Fibroblast of gingiva (primary cell): ENCODE results near the gene TC2N.
"Not testable (repeated sequence)": the region's sequence is repeated elsewhere in the genome, so short reads cannot be mapped to it uniquely, and the experiment has no call there.

ENCODE experiments used
- DNase-seq: peaks from one replicate; pipeline ENCODE4 v3.0.0-alpha.2; 2011; ENCODE audit warnings: low read depth

Gene TC2N

DNA sequence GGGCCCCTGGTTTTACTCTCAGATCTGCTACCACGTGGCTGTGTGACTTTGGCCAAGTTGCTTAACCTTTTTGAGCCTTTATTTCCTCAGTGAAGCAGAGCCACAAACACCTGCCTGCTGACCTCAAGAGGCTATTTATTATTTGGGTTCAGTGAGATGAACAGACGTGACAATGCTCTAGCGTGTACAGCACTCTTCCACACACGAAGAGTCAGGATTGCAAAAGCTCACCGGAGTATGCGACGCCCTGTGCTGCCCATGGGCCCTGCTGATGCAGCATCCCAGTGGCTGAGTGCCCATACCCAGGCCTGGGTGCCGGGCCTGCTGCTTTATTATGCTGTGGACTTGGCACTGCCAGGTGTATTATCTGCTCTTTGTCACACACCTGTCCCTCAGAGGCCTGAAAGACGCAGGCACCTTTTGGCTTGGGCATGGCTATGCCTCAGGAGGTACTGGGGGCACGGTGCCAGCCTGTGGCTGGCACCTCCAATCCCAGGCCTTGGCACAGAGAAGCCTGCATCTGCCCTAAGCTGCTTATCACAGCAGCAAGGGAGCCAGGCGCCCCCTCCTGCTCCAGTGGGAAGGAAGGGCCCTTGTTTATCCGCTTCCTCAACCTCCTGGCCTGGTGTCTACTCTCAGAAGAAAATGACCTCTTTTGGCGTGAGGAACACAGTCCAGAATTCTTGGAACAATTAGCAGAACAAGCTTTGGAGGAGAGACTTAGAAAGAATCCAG, 22.3 kb upstream of the TC2N start:
- no peak for DNase-seq

DNA sequence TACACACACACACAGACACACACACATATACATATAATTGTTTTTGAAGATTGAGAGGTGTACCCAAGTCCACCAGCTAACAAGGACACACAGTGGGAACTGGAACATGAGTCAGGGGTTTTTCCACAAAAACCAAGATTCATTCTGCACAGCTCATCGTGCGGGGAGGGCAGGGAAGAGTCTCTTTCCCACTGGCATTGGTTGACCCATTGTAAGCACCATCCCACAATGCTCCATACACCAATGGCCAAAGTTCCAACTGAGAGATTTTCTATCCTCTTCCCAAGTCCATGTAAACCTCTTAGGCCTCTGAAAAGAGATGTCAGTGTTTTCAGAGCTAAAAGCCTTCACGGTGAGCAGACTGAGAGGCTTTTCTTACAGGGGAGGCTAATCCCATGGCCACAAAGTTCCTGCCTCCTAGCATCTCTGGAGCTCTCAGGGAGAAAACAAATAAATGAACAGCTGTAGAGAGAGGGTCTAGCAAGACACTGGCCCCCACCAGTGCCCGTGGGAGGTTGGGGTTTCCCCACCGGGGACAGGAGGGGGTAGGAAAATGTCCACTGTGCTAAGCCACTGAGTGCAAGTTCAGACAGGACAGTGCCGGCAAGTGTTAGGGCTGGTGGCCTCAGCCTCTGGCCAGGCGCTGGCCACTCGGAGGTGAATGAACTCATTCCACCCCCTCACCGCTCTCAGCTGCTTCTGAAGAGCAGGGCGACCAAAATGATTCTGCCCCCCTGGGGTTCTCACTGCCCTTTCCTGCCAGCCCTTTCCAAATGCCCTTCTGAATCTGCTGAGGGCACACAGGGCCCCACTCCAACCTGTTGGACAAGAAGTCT, 21.5 kb upstream of the TC2N start:
- DNase-seq = no peak

DNA sequence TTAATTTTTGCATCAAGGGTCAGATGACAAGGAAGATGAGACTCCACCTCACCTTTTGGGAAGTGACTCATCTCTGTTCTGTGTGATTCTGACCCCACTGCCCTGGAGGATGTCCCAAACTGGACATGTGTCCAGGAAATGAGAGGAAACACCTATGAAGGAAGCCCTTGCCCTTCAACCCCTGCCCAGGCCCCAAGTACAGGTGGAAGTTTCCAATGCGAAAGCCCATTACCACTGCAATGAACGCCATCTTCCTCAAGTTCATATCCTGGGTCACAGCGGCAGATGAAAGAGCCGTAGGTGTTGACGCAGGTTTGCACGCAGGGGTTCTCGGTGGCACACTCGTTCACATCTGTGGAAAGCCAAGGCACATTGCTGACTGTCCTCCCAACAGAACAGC, 19.6 kb upstream of the TC2N start:
- DNase-seq = no peak

GRCh38 chr14:91885839-91886238, 18.5 kb upstream of the TC2N start:
- DNase-seq = no peak

DNA sequence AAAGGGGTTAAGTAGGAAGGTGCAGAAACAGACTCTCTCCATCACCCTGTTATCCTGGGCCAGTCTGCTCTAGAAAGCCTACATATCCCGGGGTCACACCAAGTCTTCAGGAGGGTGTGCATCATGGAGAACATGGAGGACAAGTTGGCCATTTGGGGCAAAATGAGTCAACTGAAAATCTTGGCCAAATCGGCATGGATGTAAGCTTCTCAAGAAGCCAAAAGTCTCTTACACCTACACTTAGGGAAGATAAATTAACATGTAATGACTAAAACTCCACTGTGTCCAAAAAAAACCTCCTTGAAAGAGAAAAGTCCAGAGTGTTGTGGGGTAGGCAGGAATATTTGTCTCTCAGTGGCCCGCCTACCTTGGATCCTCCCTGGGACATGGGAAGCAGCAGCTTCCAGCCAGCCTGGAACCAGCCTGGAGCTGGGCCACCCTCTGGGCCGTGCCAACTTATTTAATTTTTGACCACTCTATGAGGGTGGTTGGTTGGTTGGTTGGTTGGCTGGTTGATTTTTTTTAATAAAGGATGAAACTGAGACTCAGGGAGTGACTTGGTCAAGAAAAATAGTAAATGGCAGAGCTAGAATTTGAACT, 17.9 kb upstream of the TC2N start:
- DNase-seq = no peak

- no peak for DNase-seq
These were observed 17.3 kb upstream of the TC2N start for GRCh38 chr14:91884664-91885063.

DNA sequence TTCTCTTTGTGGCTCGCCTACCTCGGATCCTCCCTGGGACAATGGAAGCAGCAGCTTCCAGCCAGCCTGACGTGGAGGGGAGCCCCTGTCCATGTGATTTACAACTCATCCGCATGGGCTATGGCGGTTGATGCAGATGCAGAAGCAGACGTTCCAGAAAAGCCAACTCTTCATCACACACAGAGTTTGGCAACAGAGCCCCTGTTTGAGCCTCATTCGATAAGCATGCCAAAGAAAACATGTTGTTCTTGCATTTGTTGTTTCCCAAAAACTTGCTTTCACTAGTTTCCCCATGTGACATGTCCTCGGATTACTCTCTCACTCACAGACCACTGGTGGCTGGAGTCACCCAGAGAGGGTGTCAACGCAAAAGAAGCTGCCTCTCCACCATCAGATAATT, 16.4 kb upstream of the TC2N start:
- peak; percentile 70 for DNase-seq

GRCh38 chr14:91882776-91883175, 15.4 kb upstream of the TC2N start:
- no peak for DNase-seq

- no peak for DNase-seq
These were observed 15.0 kb upstream of the TC2N start for GRCh38 chr14:91882369-91882768.

- DNase-seq = no peak
These were observed 11.9 kb upstream of the TC2N start for GRCh38 chr14:91879196-91879595.

- DNase-seq = no peak
These were observed 10.9 kb upstream of the TC2N start for GRCh38 chr14:91878274-91878673.

DNA sequence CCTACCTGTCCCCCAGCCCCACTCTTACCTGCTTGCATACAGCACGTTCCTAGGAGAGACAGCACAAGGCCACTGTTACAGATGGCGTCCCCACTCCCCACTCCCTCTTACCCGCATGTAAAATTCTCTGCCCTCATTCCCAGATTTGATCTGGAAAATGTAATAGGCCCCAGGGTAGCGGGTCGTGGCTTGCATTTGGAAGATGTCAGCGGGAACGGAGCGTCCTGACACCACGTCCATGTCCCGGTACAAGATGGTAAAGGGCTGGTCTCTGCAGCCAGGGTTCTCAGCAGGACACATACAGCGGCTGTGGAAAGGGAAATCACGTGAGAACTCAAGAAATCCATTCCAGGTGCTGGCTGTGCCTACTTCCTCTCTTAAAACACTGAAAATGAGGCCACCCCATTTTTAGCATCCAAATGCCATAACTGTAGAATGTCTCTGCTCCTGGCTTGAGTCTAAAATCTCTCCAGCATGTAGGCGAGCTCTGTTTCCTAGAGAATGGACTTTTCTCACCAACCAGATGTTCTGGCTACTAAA, 10.1 kb upstream of the TC2N start:
- no peak for DNase-seq

DNA sequence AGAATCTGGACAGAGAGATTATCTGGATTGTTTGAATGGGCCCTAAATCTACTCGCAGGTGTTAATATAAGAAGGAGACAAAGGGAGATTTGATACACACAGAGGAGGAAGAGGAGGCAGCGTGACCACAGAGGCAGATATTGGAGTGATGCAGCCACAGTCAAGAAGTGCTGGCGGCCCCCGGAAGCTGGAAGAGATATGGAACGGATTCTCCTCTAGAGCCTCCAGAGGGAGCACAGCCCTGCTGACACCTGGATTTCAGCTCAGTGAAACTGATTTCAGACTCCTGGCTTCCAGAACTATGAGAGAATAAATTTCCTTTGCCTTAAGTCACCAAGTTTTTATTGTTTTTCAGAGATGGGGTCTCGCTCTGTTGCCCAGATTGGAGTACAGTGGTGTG, 9.2 kb upstream of the TC2N start:
- DNase-seq = no peak

DNA sequence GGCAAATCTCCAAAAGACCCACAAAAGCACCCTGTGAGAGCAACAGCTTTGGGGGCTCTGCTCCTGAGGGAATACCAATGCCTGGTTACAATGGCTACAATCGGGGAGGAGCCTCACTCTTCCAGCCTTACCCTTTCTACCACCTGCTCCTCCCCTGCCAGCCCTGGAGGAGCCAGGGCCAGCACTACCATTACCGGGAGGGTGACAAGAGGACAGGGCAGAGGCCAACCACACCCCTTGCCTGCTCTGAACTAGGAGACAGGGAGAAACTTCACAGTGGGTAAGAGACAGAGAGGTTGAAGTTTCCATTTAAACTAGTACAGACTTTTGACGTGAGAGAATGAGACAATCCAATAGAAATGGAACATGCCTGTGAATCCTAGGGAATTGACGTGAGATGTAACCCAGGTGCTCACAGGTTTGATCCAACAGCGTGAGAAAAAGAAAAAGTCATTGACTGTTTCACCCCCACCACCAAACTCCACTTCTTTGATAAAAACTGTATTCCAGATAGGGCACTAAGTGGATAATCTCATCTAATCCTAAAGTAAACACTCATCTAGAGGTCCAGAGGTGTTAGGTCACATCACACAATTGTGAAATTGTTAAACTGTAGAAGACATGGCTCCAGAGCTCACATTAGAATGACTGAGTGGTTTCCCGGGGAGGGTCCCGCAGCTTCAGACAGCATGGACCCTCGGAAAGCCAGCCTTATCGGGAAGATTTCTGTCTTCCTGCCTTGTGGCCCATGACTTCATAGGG, 8.4 kb upstream of the TC2N start:
- DNase-seq = no peak

DNA sequence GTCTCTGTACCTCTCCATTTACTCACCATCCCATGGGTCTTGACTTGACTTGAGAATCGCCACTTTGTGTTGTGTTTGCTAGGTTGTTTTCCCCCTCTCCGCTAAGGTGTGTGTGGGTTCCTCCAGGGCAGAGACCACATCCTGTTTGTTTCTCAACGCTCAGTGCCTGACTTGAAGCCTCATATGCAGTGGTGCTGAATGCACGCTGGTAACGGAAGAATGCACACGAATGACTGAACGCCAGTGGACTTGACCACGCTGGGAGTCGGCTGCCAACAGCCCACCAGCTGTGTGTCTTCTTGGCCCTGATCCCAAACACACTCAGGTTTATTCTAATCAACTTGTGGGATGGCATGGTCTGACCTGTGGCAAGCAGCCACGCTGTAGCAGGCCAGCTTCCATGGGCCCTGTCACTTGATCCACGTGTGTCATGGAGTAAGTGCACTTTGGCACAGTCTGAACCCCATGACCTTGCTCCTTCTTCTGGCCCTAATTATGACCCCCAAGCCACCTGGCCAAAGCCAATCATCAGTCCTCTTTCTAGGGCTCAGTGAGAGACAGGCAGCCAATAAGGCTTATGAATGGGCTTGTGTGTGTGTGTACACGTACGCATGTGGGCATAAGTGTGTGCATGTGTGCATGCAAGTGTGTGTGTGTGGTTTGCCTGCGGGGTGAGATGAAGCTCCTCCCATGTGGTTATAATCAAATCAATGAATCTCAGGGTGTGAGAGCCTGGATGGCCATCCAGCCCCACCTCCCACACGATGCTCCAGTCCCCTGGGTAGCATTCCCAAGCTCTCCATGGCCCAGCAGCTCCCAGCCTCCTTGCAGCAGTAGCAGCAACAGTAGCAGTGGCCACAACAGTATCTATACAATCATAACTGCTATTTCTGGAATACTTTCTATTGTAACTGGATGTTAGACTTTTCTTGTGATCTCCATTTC, 6.4 kb upstream of the TC2N start:
- DNase-seq = no peak

GRCh38 chr14:91872517-91873470, 5.5 kb upstream of the TC2N start:
- peak; percentile 91 for DNase-seq

- DNase-seq = peak; percentile 67
These were observed 4.7 kb upstream of the TC2N start for GRCh38 chr14:91872011-91872501.

DNA sequence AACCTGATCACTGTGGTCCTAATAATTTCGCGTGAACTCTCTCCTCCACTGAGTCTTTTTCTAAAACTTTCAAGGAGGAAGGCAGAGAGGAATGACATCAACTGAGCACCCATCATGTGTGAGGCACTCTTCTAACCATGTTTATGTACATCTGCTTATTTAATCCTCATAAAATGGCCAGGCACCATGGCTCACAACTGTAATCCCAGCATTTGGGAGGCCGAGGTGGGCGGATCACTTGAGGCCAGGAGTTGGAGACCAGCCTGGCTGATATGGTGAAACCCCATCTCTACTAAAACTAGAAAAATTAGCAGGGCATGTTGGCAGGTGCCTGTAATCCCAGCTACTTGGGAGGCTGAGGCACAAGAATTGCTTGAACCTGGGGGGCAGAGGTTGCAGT, 4.1 kb upstream of the TC2N start:
- DNase-seq = not testable (repeated sequence)

- DNase-seq = no peak
These were observed 3.6 kb upstream of the TC2N start for GRCh38 chr14:91870890-91871289.

DNA sequence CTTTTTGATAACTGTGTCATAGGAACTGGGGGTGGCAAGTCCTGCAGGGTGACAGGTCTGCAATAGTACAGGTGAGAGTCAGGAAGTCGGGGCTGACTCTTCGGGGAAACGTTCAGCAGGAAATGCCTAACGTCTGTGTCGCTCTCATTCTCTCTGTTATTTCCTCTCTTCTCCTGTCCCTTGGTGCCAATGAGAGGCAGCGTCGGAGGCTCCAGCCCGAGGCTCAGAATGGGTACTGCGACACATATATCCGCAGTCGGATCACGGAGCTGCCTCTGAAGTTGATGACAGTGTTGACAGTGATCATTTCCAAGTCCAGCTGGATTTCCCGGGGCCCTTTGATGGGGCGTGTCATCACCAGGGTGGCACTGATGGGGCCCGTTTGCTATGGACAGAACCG, 2.7 kb upstream of the TC2N start:
- no peak for DNase-seq
